ENCODE results near the gene MED12L.
"Not testable (repeated sequence)": the region's sequence is repeated elsewhere in the genome, so short reads cannot be mapped to it uniquely, and the experiment has no call there.

The MED12L gene

GRCh38 chr3:151234825-151235224 is 149.4 kb downstream of the MED12L start:
- H3K27me3 ChIP-seq (ENCODE audit: control insufficient read depth in 2 of 2, insufficient read depth in 2 of 2, low read length in 2 of 2), result no peaks in the 10 kb centered on the region
- H3K9ac ChIP-seq (ENCODE audit: low read depth in 1 of 2, low read length in 2 of 2), result no peak overlapping the region
- H3K27ac ChIP-seq (ENCODE audit: low read depth in 2 of 2, low read length in 2 of 2), result no peak overlapping the region
- H3K9me3 ChIP-seq (ENCODE audit: control insufficient read depth in 2 of 2, low read length in 2 of 2), result no peaks in the 10 kb centered on the region
- no peaks in the 10 kb centered on the region for H3K36me3 ChIP-seq (ENCODE audit: control insufficient read depth in 2 of 2, insufficient read depth in 2 of 2, low read length in 2 of 2)
- no peak overlapping the region for H3K4me3 ChIP-seq (ENCODE audit: low read length in 2 of 2)
- peaks cover 0 to 6% of the 10 kb centered on the region in 2 donors for H3K4me1 ChIP-seq (ENCODE audit: control insufficient read depth in 2 of 2, insufficient read depth in 2 of 2, low read length in 2 of 2)

GRCh38 chr3:151236316-151236715 is 150.9 kb downstream of the MED12L start:
- H3K9ac ChIP-seq (ENCODE audit: low read depth in 1 of 2, low read length in 2 of 2), result no peak overlapping the region
- H3K27me3 ChIP-seq (ENCODE audit: control insufficient read depth in 2 of 2, insufficient read depth in 2 of 2, low read length in 2 of 2), result no peaks in the 10 kb centered on the region
- no peaks in the 10 kb centered on the region for H3K9me3 ChIP-seq (ENCODE audit: control insufficient read depth in 2 of 2, low read length in 2 of 2)
- no peaks in the 10 kb centered on the region for H3K4me1 ChIP-seq (ENCODE audit: control insufficient read depth in 2 of 2, insufficient read depth in 2 of 2, low read length in 2 of 2)
- H3K36me3 ChIP-seq (ENCODE audit: control insufficient read depth in 2 of 2, insufficient read depth in 2 of 2, low read length in 2 of 2), result no peaks in the 10 kb centered on the region
- H3K27ac ChIP-seq (ENCODE audit: low read depth in 2 of 2, low read length in 2 of 2), result no peak overlapping the region
- no peak overlapping the region for H3K4me3 ChIP-seq (ENCODE audit: low read length in 2 of 2)

GRCh38 chr3:151236736-151237135 is 151.3 kb downstream of the MED12L start:
- no peak overlapping the region for H3K9ac ChIP-seq (ENCODE audit: low read depth in 1 of 2, low read length in 2 of 2)
- H3K27ac ChIP-seq (ENCODE audit: low read depth in 2 of 2, low read length in 2 of 2), result no peak overlapping the region
- H3K9me3 ChIP-seq (ENCODE audit: control insufficient read depth in 2 of 2, low read length in 2 of 2), result no peaks in the 10 kb centered on the region
- no peaks in the 10 kb centered on the region for H3K4me1 ChIP-seq (ENCODE audit: control insufficient read depth in 2 of 2, insufficient read depth in 2 of 2, low read length in 2 of 2)
- H3K4me3 ChIP-seq (ENCODE audit: low read length in 2 of 2), result no peak overlapping the region
- no peaks in the 10 kb centered on the region for H3K36me3 ChIP-seq (ENCODE audit: control insufficient read depth in 2 of 2, insufficient read depth in 2 of 2, low read length in 2 of 2)
- H3K27me3 ChIP-seq (ENCODE audit: control insufficient read depth in 2 of 2, insufficient read depth in 2 of 2, low read length in 2 of 2), result no peaks in the 10 kb centered on the region

- H3K27ac ChIP-seq (ENCODE audit: low read depth in 2 of 2, low read length in 2 of 2); H3K27me3 ChIP-seq (ENCODE audit: control insufficient read depth in 2 of 2, insufficient read depth in 2 of 2, low read length in 2 of 2); H3K4me3 ChIP-seq (ENCODE audit: low read length in 2 of 2); H3K36me3 ChIP-seq (ENCODE audit: control insufficient read depth in 2 of 2, insufficient read depth in 2 of 2, low read length in 2 of 2); H3K9me3 ChIP-seq (ENCODE audit: control insufficient read depth in 2 of 2, low read length in 2 of 2); H3K4me1 ChIP-seq (ENCODE audit: control insufficient read depth in 2 of 2, insufficient read depth in 2 of 2, low read length in 2 of 2); H3K9ac ChIP-seq (ENCODE audit: low read depth in 1 of 2, low read length in 2 of 2): not testable (repeated sequence)
These were observed 156.5 kb downstream of the MED12L start for GRCh38 chr3:151242006-151242405.

- no peak overlapping the region for H3K9ac ChIP-seq (ENCODE audit: low read depth in 1 of 2, low read length in 2 of 2)
- H3K4me1 ChIP-seq (ENCODE audit: control insufficient read depth in 2 of 2, insufficient read depth in 2 of 2, low read length in 2 of 2), result peaks cover 0 to 3% of the 10 kb centered on the region in 2 donors
- peak overlapping the region in 1 of 2 donors; percentile 14 for H3K27ac ChIP-seq (ENCODE audit: low read depth in 2 of 2, low read length in 2 of 2)
- no peaks in the 10 kb centered on the region for H3K9me3 ChIP-seq (ENCODE audit: control insufficient read depth in 2 of 2, low read length in 2 of 2)
- H3K4me3 ChIP-seq (ENCODE audit: low read length in 2 of 2), result peak overlapping the region in 1 of 2 donors; percentile 0
- H3K27me3 ChIP-seq (ENCODE audit: control insufficient read depth in 2 of 2, insufficient read depth in 2 of 2, low read length in 2 of 2), result no peaks in the 10 kb centered on the region
- H3K36me3 ChIP-seq (ENCODE audit: control insufficient read depth in 2 of 2, insufficient read depth in 2 of 2, low read length in 2 of 2), result no peaks in the 10 kb centered on the region
These were observed 163.4 kb downstream of the MED12L start for GRCh38 chr3:151248772-151249337.

GRCh38 chr3:151256749-151257148 is 171.3 kb downstream of the MED12L start:
- no peaks in the 10 kb centered on the region for H3K27me3 ChIP-seq (ENCODE audit: control insufficient read depth in 2 of 2, insufficient read depth in 2 of 2, low read length in 2 of 2)
- H3K9ac ChIP-seq (ENCODE audit: low read depth in 1 of 2, low read length in 2 of 2), result no peak overlapping the region

GRCh38 chr3:151259664-151260063 is 174.2 kb downstream of the MED12L start:
- no peak overlapping the region for H3K9ac ChIP-seq (ENCODE audit: low read depth in 1 of 2, low read length in 2 of 2)
- no peaks in the 10 kb centered on the region for H3K36me3 ChIP-seq (ENCODE audit: control insufficient read depth in 2 of 2, insufficient read depth in 2 of 2, low read length in 2 of 2)
- no peaks in the 10 kb centered on the region for H3K9me3 ChIP-seq (ENCODE audit: control insufficient read depth in 2 of 2, low read length in 2 of 2)
- H3K27me3 ChIP-seq (ENCODE audit: control insufficient read depth in 2 of 2, insufficient read depth in 2 of 2, low read length in 2 of 2), result no peaks in the 10 kb centered on the region
- H3K4me1 ChIP-seq (ENCODE audit: control insufficient read depth in 2 of 2, insufficient read depth in 2 of 2, low read length in 2 of 2), result peaks cover 2% of the 10 kb centered on the region in 2 donors
- peak overlapping the region; percentile 50 to 61 for H3K27ac ChIP-seq (ENCODE audit: low read depth in 2 of 2, low read length in 2 of 2)
- no peak overlapping the region for H3K4me3 ChIP-seq (ENCODE audit: low read length in 2 of 2)

More at GRCh38 chr3:151256749-151257148, 171.3 kb downstream of the MED12L start:
- no peaks in the 10 kb centered on the region for H3K36me3 ChIP-seq (ENCODE audit: control insufficient read depth in 2 of 2, insufficient read depth in 2 of 2, low read length in 2 of 2)
- H3K4me3 ChIP-seq (ENCODE audit: low read length in 2 of 2), result no peak overlapping the region
- peaks cover 0 to 5% of the 10 kb centered on the region in 2 donors for H3K4me1 ChIP-seq (ENCODE audit: control insufficient read depth in 2 of 2, insufficient read depth in 2 of 2, low read length in 2 of 2)
- H3K27ac ChIP-seq (ENCODE audit: low read depth in 2 of 2, low read length in 2 of 2), result no peak overlapping the region
- H3K9me3 ChIP-seq (ENCODE audit: control insufficient read depth in 2 of 2, low read length in 2 of 2), result no peaks in the 10 kb centered on the region

GRCh38 chr3:151262871-151263525 is 177.5 kb downstream of the MED12L start:
- no peak overlapping the region for H3K27ac ChIP-seq (ENCODE audit: low read depth in 2 of 2, low read length in 2 of 2)
- H3K27me3 ChIP-seq (ENCODE audit: control insufficient read depth in 2 of 2, insufficient read depth in 2 of 2, low read length in 2 of 2), result no peaks in the 10 kb centered on the region
- H3K4me3 ChIP-seq (ENCODE audit: low read length in 2 of 2), result no peak overlapping the region
- H3K9ac ChIP-seq (ENCODE audit: low read depth in 1 of 2, low read length in 2 of 2), result no peak overlapping the region
- peaks cover 2 to 3% of the 10 kb centered on the region in 2 donors for H3K4me1 ChIP-seq (ENCODE audit: control insufficient read depth in 2 of 2, insufficient read depth in 2 of 2, low read length in 2 of 2)
- H3K9me3 ChIP-seq (ENCODE audit: control insufficient read depth in 2 of 2, low read length in 2 of 2), result no peaks in the 10 kb centered on the region
- H3K36me3 ChIP-seq (ENCODE audit: control insufficient read depth in 2 of 2, insufficient read depth in 2 of 2, low read length in 2 of 2), result no peaks in the 10 kb centered on the region

GRCh38 chr3:151264605-151265004 is 179.1 kb downstream of the MED12L start:
- Histone ChIP-seq H3K27me3 (ENCODE audit: control insufficient read depth in 2 of 2, insufficient read depth in 2 of 2, low read length in 2 of 2) (no peaks in the 10 kb centered on the region), H3K4me3 (ENCODE audit: low read length in 2 of 2) (no peak overlapping the region), H3K4me1 (ENCODE audit: control insufficient read depth in 2 of 2, insufficient read depth in 2 of 2, low read length in 2 of 2) (peaks cover 0 to 3% of the 10 kb centered on the region in 2 donors), H3K36me3 (ENCODE audit: control insufficient read depth in 2 of 2, insufficient read depth in 2 of 2, low read length in 2 of 2) (no peaks in the 10 kb centered on the region), H3K9ac (ENCODE audit: low read depth in 1 of 2, low read length in 2 of 2) (no peak overlapping the region), H3K27ac (ENCODE audit: low read depth in 2 of 2, low read length in 2 of 2) (peak overlapping the region; percentile 54 to 69), H3K9me3 (ENCODE audit: control insufficient read depth in 2 of 2, low read length in 2 of 2) (no peaks in the 10 kb centered on the region)

GRCh38 chr3:151265166-151265565 is 179.7 kb downstream of the MED12L start:
- H3K4me3 ChIP-seq (ENCODE audit: low read length in 2 of 2), result no peak overlapping the region
- H3K9ac ChIP-seq (ENCODE audit: low read depth in 1 of 2, low read length in 2 of 2), result no peak overlapping the region
- H3K27me3 ChIP-seq (ENCODE audit: control insufficient read depth in 2 of 2, insufficient read depth in 2 of 2, low read length in 2 of 2), result no peaks in the 10 kb centered on the region
- no peaks in the 10 kb centered on the region for H3K36me3 ChIP-seq (ENCODE audit: control insufficient read depth in 2 of 2, insufficient read depth in 2 of 2, low read length in 2 of 2)
- peak overlapping the region; percentile 54 to 69 for H3K27ac ChIP-seq (ENCODE audit: low read depth in 2 of 2, low read length in 2 of 2)
- H3K4me1 ChIP-seq (ENCODE audit: control insufficient read depth in 2 of 2, insufficient read depth in 2 of 2, low read length in 2 of 2), result peaks cover 0 to 3% of the 10 kb centered on the region in 2 donors
- H3K9me3 ChIP-seq (ENCODE audit: control insufficient read depth in 2 of 2, low read length in 2 of 2), result no peaks in the 10 kb centered on the region

Measured in mucosa of rectum (tissue), 2 donors.